DND-41 (cell line): ENCODE results near the gene HYAL1.

Source experiments
- ATAC-seq: fragments of 200-7000 bp; cut with Tn5 transposase; 3 replicates; pipeline ENCODE4 v1.9.1; 2021; ENCODE audit warnings: low read depth; ENCODE audit not compliant: insufficient read depth
- DNase-seq: peaks from one replicate; pipeline ENCODE4 v3.0.0-alpha.2; 2020
- H2AFZ ChIP-seq: 2 replicates; pipeline ENCODE4 v1.6.0; 2012; ENCODE audit warnings: low read depth, low read length
- H3K27ac ChIP-seq: 2 replicates; pipeline ENCODE4 v1.5.1; 2012; ENCODE audit warnings: low read length, inconsistent platforms
- H3K27me3 ChIP-seq: fragments of 200-600 bp; sonication (generic); 2 replicates; pipeline ENCODE4 v1.6.0; 2012; ENCODE audit warnings: low read length, mild to moderate bottlenecking, inconsistent platforms; ENCODE audit not compliant: insufficient read depth, poor library complexity
- H3K36me3 ChIP-seq: 2 replicates; pipeline ENCODE4 v1.5.1; 2012; ENCODE audit warnings: low read length, inconsistent platforms; ENCODE audit not compliant: insufficient read depth
- H3K4me1 ChIP-seq: 2 replicates; pipeline ENCODE4 v1.5.1; 2012; ENCODE audit warnings: mild to moderate bottlenecking, low read length; ENCODE audit not compliant: insufficient read depth
- H3K4me2 ChIP-seq: 2 replicates; pipeline ENCODE4 v1.6.0; 2012; ENCODE audit warnings: mild to moderate bottlenecking, moderate library complexity, low read length, inconsistent platforms; ENCODE audit not compliant: insufficient read depth
- H3K4me3 ChIP-seq, 2 experiments: fragments of 200-600 bp in 1 of 2; shearing (Covaris generic) in 1 of 2; 2 replicates each; pipeline ENCODE4 v1.5.1; 2012 to 2016; ENCODE audit warnings: inconsistent platforms in 2 of 2, low read length in 2 of 2, mild to moderate bottlenecking in 2 of 2, low read depth in 1 of 2, moderate library complexity in 1 of 2
- H3K79me2 ChIP-seq: 2 replicates; pipeline ENCODE4 v1.6.0; 2012; ENCODE audit warnings: low read length, inconsistent platforms; ENCODE audit not compliant: insufficient read depth
- H3K9ac ChIP-seq: 2 replicates; pipeline ENCODE4 v1.6.0; 2012; ENCODE audit warnings: low read depth, mild to moderate bottlenecking, inconsistent platforms, low read length, moderate library complexity
- H3K9me3 ChIP-seq: 2 replicates; pipeline ENCODE4 v1.5.1; 2012; ENCODE audit warnings: low read length, moderate library complexity, mild to moderate bottlenecking, inconsistent platforms; ENCODE audit not compliant: insufficient read depth, severe bottlenecking
- H4K20me1 ChIP-seq: 2 replicates; pipeline ENCODE4 v1.6.0; 2012; ENCODE audit warnings: low read length; ENCODE audit not compliant: insufficient read depth
- CTCF ChIP-seq: IDR thresholded peaks from 2 replicates; pipeline ENCODE4 v1.5.1; 2012; ENCODE audit warnings: borderline replicate concordance, low read length, moderate library complexity, mild to moderate bottlenecking; ENCODE audit not compliant: poor library complexity, severe bottlenecking; ENCODE audit errors: extremely low read depth
- EZH2 ChIP-seq: IDR thresholded peaks from 3 replicates; pipeline ENCODE4 v1.6.1; 2012; ENCODE audit warnings: borderline replicate concordance, low read depth, mild to moderate bottlenecking, moderate library complexity, low read length, inconsistent platforms; ENCODE audit not compliant: severe bottlenecking

The HYAL1 gene

GRCh38 chr3:50296721-50297383, 6.5 kb downstream of the HYAL1 start:
- ATAC-seq: no peak
- H3K79me2 ChIP-seq: peaks cover 11% of the 10 kb centered on the region
- no peaks in the 10 kb centered on the region for H3K9me3 ChIP-seq
- no peak overlapping the region for H3K4me2 ChIP-seq
- H4K20me1 ChIP-seq: peaks cover 3% of the 10 kb centered on the region; the same call in 1 of the 2 replicates
- H3K27ac ChIP-seq: no peak overlapping the region
- TF ChIP-seq CTCF (no peak), EZH2 (no peak)
- peaks cover 40% of the 10 kb centered on the region for H3K4me1 ChIP-seq
- H3K36me3 ChIP-seq: peaks cover 6% of the 10 kb centered on the region; the same call in 1 of the 2 replicates
- H3K27me3 ChIP-seq: no peaks in the 10 kb centered on the region
- no peak overlapping the region for H3K9ac ChIP-seq
- DNase-seq: no peak
- no peak overlapping the region for H2AFZ ChIP-seq
- no peak overlapping the region for H3K4me3 ChIP-seq

- H3K9me3 ChIP-seq: no peaks in the 10 kb centered on the region
These were observed 7.6 kb downstream of the HYAL1 start for GRCh38 chr3:50295553-50296431.

GRCh38 chr3:50294492-50295403, 8.6 kb downstream of the HYAL1 start:
- peaks cover 50% of the 10 kb centered on the region for H3K4me1 ChIP-seq
- no peak for TF ChIP-seq EZH2
- no peak for TF ChIP-seq CTCF
- no peak for ATAC-seq

More at GRCh38 chr3:50295553-50296431, 7.6 kb downstream of the HYAL1 start:
- H3K27me3 ChIP-seq: no peaks in the 10 kb centered on the region
- no peak overlapping the region for H3K4me3 ChIP-seq
- DNase-seq (no peak), ATAC-seq (no peak)
- no peak overlapping the region for H2AFZ ChIP-seq
- H4K20me1 ChIP-seq: peaks cover 3% of the 10 kb centered on the region; the same call in 1 of the 2 replicates
- H3K4me2 ChIP-seq: no peak overlapping the region
- H3K36me3 ChIP-seq: peaks cover 6% of the 10 kb centered on the region; the same call in 1 of the 2 replicates
- H3K4me1 ChIP-seq: peaks cover 49% of the 10 kb centered on the region
- H3K79me2 ChIP-seq: peaks cover 21% of the 10 kb centered on the region
- no peak for TF ChIP-seq CTCF
- TF ChIP-seq EZH2: no peak
- H3K9ac ChIP-seq: no peak overlapping the region
- no peak overlapping the region for H3K27ac ChIP-seq

More at GRCh38 chr3:50294492-50295403, 8.6 kb downstream of the HYAL1 start:
- Histone ChIP-seq H4K20me1 (peaks cover 11% of the 10 kb centered on the region; the same call in 1 of the 2 replicates), H2AFZ (no peak overlapping the region), H3K4me2 (no peak overlapping the region), H3K9ac (no peak overlapping the region), H3K9me3 (no peaks in the 10 kb centered on the region), H3K79me2 (peaks cover 32% of the 10 kb centered on the region), H3K36me3 (peaks cover 16% of the 10 kb centered on the region), H3K4me3 (no peak overlapping the region), H3K27ac (no peak overlapping the region), H3K27me3 (no peaks in the 10 kb centered on the region)
- DNase-seq: no peak
